Sciatic nerve (tissue), 2 donors: ENCODE measurements around the gene CSNK2A2. TPM values are rescaled to one million over a fixed set of nuclear protein-coding genes. Genes with fewer than 3 reads are reported as not detected.

Source experiments
- ATAC-seq: fragments of 200-7000 bp; cut with Tn5 transposase; one replicate; pipeline ENCODE4 v1.9.1; 2020; ENCODE audit warnings: mild to moderate bottlenecking, moderate library complexity
- DNase-seq: peaks from one replicate; pipeline ENCODE4 v3.0.0-alpha.2; 2020; ENCODE audit warnings: low spot score
- intact Hi-C: fragments of 100-400 bp; cut with DNase I; formaldehyde crosslinking; loops from one replicate; pipeline ENCODE4 v1.14.2; 2022
- total RNA-seq: library from RNA; stranded (reverse); fragmentation: NEBNext Ultra II Directional; extraction: Animal tissue kit (Norgen Biotek cat#: 25700); gene quantifications from one replicate; pipeline ENCODE4 v1.2.1, GENCODE V29; 2021
- donor health status: DM: no; HTN: no; CAD: no.
- donor health status: DM: no; HTN: no; CAD: no.

The CSNK2A2 gene
- total RNA-seq, 1 donor from 2014 or later: 55.1 TPM

GRCh38 chr16:58155839-58156238 lies 42.1 kb downstream of the CSNK2A2 start:
- intact Hi-C loops: no loop called here
- DNase-seq (no peak), ATAC-seq (no peak)

DNA sequence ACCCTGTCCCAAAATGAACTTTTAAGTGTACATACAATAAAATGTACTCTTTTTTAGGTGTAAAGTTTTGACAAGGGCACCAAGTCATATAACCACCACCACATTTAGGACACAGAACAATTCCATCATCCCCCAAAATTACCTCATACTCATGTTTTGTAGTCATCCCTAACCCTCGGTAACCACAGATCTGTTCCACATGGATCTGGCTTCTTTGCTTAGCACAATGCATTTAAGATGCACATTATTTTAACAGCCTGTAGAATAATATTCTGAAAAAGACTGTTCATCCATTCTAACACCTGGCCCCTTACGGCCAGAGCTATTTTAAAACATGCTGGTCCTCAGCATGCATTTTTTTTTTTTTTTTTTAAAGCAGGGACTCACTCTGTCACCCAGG lies 43.6 kb downstream of the CSNK2A2 start:
- no peak for ATAC-seq
- DNase-seq: no peak

DNA sequence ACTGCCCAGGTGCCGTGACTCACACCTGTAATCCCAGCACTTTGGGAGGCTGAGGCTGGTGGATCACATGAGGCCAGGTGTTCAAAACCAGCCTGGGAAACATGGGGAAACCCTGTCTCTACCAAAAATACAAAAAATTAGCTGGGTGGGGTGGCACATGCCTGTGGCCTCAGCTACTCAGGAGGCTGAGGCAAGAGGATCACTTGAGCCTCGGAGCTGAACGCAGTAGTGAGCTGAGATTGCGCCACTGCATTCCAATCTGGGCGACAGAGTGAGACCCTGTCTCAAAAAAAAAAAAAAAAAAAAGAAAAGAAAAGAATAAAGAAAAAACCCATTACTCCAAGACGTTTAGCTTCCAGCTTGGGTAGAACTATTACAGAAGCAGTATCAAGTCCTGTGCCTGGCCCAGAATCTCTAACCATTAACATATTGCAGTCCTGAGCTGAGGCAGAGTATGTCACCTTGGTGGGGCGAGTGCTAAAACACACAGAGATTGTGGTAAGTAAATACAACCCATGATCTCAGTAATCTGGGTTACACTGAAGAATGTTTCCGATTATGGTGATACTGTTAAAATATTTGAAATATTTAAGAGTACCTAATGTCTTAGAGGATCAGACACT lies 45.5 kb downstream of the CSNK2A2 start:
- ATAC-seq (no peak), DNase-seq (no peak)
- intact Hi-C loops: no loop called here

More for the DNA sequence above, 43.6 kb downstream of the CSNK2A2 start:
- intact Hi-C loops: no loop called here

GRCh38 chr16:58148526-58148925 lies 49.4 kb downstream of the CSNK2A2 start:
- no peak for ATAC-seq
- intact Hi-C loops: no loop called here
- no peak for DNase-seq

- ATAC-seq (no peak), DNase-seq (no peak)
- intact Hi-C loops: no loop called here
Measured at GRCh38 chr16:58148099-58148498, 49.8 kb downstream of the CSNK2A2 start.

- DNase-seq (no peak), ATAC-seq (no peak)
- intact Hi-C loops: no loop called here
Measured at GRCh38 chr16:58138852-58139251, 59.1 kb downstream of the CSNK2A2 start.

- DNase-seq (no peak), ATAC-seq (no peak)
- intact Hi-C loops: no loop called here
Measured at GRCh38 chr16:58137581-58137980, 60.3 kb downstream of the CSNK2A2 start.

GRCh38 chr16:58129097-58129936 lies 68.6 kb downstream of the CSNK2A2 start, which contains the start of gene CFAP20:
CFAP20 (minus strand) TSS chr16:58129381; CDS start chr16:58129115, 266 bp downstream.
- DNase-seq (peak; percentile 99), ATAC-seq (peak; percentile 98)
- intact Hi-C loops: loop anchor here (5.0 kb wide), 1 partner anchor 107 kb away; no protein-coding TSS in a partner anchor

GRCh38 chr16:58128711-58129096 lies 69.2 kb downstream of the CSNK2A2 start:
- intact Hi-C loops: loop anchor here (5.0 kb wide), 1 partner anchor 106 kb away; no protein-coding TSS in a partner anchor
- peak; percentile 2 for ATAC-seq
- peak; percentile 64 for DNase-seq

- no peak for ATAC-seq
- intact Hi-C loops: loop anchor here (5.0 kb wide), 1 partner anchor 106 kb away; no protein-coding TSS in a partner anchor
- no peak for DNase-seq
Measured at GRCh38 chr16:58128181-58128631, 69.7 kb downstream of the CSNK2A2 start.

- intact Hi-C loops: loop anchor here (5.0 kb wide), 1 partner anchor 105 kb away; no protein-coding TSS in a partner anchor
- DNase-seq: no peak
- no peak for ATAC-seq
Measured at GRCh38 chr16:58127634-58128033, 70.3 kb downstream of the CSNK2A2 start.

GRCh38 chr16:58127033-58127556 lies 70.8 kb downstream of the CSNK2A2 start:
- peak; percentile 13 for ATAC-seq
- no peak for DNase-seq
- intact Hi-C loops: loop anchor here (5.0 kb wide), 1 partner anchor 105 kb away; no protein-coding TSS in a partner anchor

- intact Hi-C loops: loop anchor here (5.0 kb wide), 1 partner anchor 104 kb away; no protein-coding TSS in a partner anchor
Measured at GRCh38 chr16:58126451-58126961, 71.4 kb downstream of the CSNK2A2 start.

DNA sequence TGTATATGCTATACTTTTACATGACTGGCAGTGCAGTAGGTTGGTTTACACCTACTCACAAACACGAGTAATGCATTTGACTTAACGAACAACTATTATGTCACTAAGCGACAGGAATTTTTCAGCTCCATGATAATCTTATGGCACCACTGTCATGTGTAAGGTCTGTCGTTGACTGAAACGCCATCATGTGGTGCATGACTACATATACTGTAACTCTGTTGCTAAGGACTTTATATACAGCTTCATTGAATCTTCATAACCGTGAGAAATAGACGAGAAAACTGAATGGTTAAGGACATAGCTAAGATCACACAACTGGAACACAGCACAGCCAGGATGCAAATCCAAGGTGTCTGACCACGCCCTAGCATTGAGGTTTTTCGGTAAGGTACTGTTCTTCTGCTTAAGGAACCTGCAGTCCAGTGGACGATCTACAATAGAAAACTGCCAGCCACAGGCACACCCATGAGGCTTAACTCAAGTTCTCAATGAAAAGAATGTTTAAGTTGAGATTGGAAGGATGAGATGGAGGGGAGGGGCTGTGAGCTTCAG lies 72.0 kb downstream of the CSNK2A2 start:
- DNase-seq: no peak
- intact Hi-C loops: loop anchor here (5.0 kb wide), 1 partner anchor 104 kb away; no protein-coding TSS in a partner anchor
- ATAC-seq: no peak

More at GRCh38 chr16:58126451-58126961, 71.4 kb downstream of the CSNK2A2 start:
- DNase-seq (no peak), ATAC-seq (no peak)

- intact Hi-C loops: loop anchor here (5.0 kb wide), 1 partner anchor 103 kb away; no protein-coding TSS in a partner anchor
- DNase-seq (no peak), ATAC-seq (no peak)
Measured at GRCh38 chr16:58125041-58125440, 72.9 kb downstream of the CSNK2A2 start.

GRCh38 chr16:58124601-58124915 lies 73.3 kb downstream of the CSNK2A2 start:
- ATAC-seq (no peak), DNase-seq (no peak)
- intact Hi-C loops: no loop called here

GRCh38 chr16:58123896-58124600 lies 73.9 kb downstream of the CSNK2A2 start:
- intact Hi-C loops: no loop called here
- ATAC-seq (no peak), DNase-seq (no peak)

- intact Hi-C loops: no loop called here
- ATAC-seq (no peak), DNase-seq (no peak)
Measured at GRCh38 chr16:58121132-58121531, 76.8 kb downstream of the CSNK2A2 start.
